Measurements from ENCODE around the gene RAD51B. TPM values are rescaled to one million over a fixed set of nuclear protein-coding genes. Genes with fewer than 3 reads are reported as not detected.

Gene RAD51B
- total RNA-seq, 4 donors from 2014 or later = 6.2 to 39.9 (median 12.9) TPM

GRCh38 chr14:68477461-68478085 is 658.0 kb downstream of the RAD51B start:
- peaks cover 10 to 51% (median 25%) of the 10 kb centered on the region in 3 donors for H3K4me1 ChIP-seq
- intact Hi-C loops (cut with DNase I) = no loop called here
- peak overlapping the region; percentile 64 to 83 (median 80) for H3K27ac ChIP-seq
- H3K36me3 ChIP-seq = no peaks in the 10 kb centered on the region
- no peaks in the 10 kb centered on the region for H3K9me3 ChIP-seq
- H3K27me3 ChIP-seq = no peaks in the 10 kb centered on the region
- no peak for DNase-seq
- WGBS, 2 donors = 85 to 87% methylated on average over 8 of the region's 8 CpGs
- no peak overlapping the region for H3K4me3 ChIP-seq
- TF ChIP-seq CTCF (IDR thresholded peaks at IDR 0.05) (no peak), POLR2A (IDR thresholded peaks at IDR 0.05) (no peak)

DNA sequence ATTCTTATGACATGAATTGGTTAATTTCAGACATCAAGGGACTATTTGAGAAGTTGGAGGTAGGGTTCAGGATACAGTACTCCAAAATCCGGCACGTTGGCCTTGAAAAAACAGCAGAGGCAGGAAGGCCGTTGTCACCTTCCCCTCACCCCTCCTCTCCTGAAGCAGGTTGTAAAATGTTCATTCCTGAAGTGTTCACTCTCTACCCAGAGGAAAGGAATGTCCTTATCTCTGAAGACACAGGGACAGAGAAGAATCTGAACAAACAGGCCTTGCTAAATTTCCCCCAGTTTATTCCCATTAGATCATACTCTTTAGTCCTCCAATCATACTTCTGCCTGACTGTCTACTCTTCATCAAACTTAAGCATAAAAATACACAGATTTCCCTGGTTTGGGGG is 659.7 kb downstream of the RAD51B start:
- TF ChIP-seq POLR2A (IDR thresholded peaks at IDR 0.05) (no peak), CTCF (IDR thresholded peaks at IDR 0.05) (no peak)
- Histone ChIP-seq H3K9me3 (no peaks in the 10 kb centered on the region), H3K36me3 (no peaks in the 10 kb centered on the region), H3K4me1 (peaks cover 19 to 57% (median 34%) of the 10 kb centered on the region in 3 donors), H3K4me3 (no peak overlapping the region), H3K27ac (no peak overlapping the region), H3K27me3 (no peaks in the 10 kb centered on the region)
- WGBS, 2 donors = 89 to 95% methylated on average over 3 of the region's 3 CpGs
- DNase-seq = no peak
- intact Hi-C loops (cut with DNase I) = no loop called here

DNA sequence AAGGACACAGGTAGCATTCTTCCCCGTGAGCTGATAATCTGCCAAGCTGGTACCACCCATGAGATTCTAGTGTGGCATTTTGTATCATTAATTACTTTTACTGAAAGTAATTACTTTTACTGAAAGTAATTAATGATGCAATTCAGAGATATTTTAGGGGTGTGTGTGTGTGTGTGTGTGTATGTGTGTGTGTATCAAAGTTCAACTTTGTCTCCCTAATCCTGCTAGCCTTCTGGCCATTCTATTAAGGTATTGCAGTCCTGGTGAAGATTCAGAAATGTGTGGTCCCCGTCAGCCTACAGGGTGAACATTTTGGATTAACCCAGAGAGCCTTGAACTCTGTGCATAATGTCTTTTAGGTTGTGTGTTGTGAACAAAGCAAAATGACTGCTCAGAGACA is 662.4 kb downstream of the RAD51B start:
- Histone ChIP-seq H3K36me3 (no peaks in the 10 kb centered on the region), H3K27me3 (no peaks in the 10 kb centered on the region), H3K27ac (no peak overlapping the region), H3K4me1 (peaks cover 16 to 48% (median 23%) of the 10 kb centered on the region in 3 donors), H3K4me3 (no peak overlapping the region), H3K9me3 (no peaks in the 10 kb centered on the region)
- intact Hi-C loops (cut with DNase I) = no loop called here
- WGBS, 2 donors = 89% methylated on average over 2 of the region's 2 CpGs
- TF ChIP-seq CTCF (IDR thresholded peaks at IDR 0.05) (no peak), POLR2A (IDR thresholded peaks at IDR 0.05) (no peak)
- DNase-seq = no peak

- intact Hi-C loops (cut with DNase I) = no loop called here
- H3K4me3 ChIP-seq = no peak overlapping the region
- DNase-seq = no peak
- TF ChIP-seq CTCF (IDR thresholded peaks at IDR 0.05) = peak in 2 of 6 experiments; percentile 16 to 31
- no peak for TF ChIP-seq POLR2A (IDR thresholded peaks at IDR 0.05)
- H3K9me3 ChIP-seq = no peaks in the 10 kb centered on the region
- H3K27ac ChIP-seq = peak overlapping the region in 3 of 4 donors; percentile 53 to 73 (median 60)
- no peaks in the 10 kb centered on the region for H3K36me3 ChIP-seq
- peaks cover 14 to 42% (median 19%) of the 10 kb centered on the region in 3 donors for H3K4me1 ChIP-seq
- WGBS, 2 donors = 94 to 100% methylated on average over 1 of the region's 1 CpG
- no peaks in the 10 kb centered on the region for H3K27me3 ChIP-seq
These were observed 663.3 kb downstream of the RAD51B start for GRCh38 chr14:68482772-68483395.

DNA sequence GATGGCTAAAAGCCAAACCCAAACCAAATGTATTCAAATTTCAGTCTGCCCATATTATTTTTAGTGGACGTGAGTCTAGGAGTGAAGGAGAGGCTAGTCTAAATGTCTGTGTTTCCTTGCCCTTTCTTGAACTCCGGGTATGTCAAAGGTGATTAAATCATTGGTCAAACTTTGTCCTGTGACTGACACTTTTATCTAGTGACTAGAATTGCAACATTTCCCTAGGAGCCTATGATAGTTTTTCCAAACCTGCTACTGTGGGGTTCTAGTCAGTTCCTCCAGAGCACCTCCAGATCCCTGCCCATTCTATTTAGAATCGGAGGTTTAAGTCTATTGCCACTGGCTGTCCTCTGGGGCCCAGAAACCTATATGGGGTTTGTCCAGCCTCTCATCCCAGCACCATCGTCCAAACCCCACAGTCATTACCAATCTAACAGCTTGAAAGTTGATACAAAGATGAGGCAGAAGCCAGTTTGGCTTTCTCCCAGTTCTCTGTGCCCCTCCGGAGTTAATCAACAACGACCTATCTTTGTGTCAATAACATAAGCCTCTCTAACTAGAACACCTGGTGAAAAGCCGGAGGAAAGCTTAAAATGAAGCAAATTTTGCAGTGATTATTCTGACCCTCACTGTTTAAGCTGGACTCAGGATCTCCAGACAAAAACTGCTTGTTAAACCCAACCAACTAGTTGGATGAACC is 666.6 kb downstream of the RAD51B start:
- WGBS, 2 donors = 77 to 86% methylated on average over 7 of the region's 7 CpGs
- DNase-seq = no peak

More for the DNA sequence above, 666.6 kb downstream of the RAD51B start:
- Histone ChIP-seq H3K27me3 (no peaks in the 10 kb centered on the region), H3K36me3 (no peaks in the 10 kb centered on the region), H3K27ac (no peak overlapping the region), H3K9me3 (no peaks in the 10 kb centered on the region), H3K4me1 (peaks cover 14 to 49% (median 19%) of the 10 kb centered on the region in 3 donors), H3K4me3 (no peak overlapping the region)
- intact Hi-C loops (cut with DNase I) = no loop called here
- no peak for TF ChIP-seq CTCF (IDR thresholded peaks at IDR 0.05)
- no peak for TF ChIP-seq POLR2A (IDR thresholded peaks at IDR 0.05)
